Measurements from ENCODE around the gene EIF2B4.

- no peak for TF ChIP-seq CREB1 (IDR thresholded peaks at IDR 0.05)
- TF ChIP-seq ZNF274 (IDR thresholded peaks at IDR 0.05; ENCODE audit: borderline replicate concordance, extremely low read depth, low read length): no peak
- no peak for TF ChIP-seq POLR2A (IDR thresholded peaks at IDR 0.05; ENCODE audit: control extremely low read depth in 1 of 2, low read depth in 2 of 2, low read length in 2 of 2)
- TF ChIP-seq RAD21 (IDR thresholded peaks at IDR 0.05 in 1 of 2, conservative IDR thresholded peaks at IDR 0.05 in 1 of 2; ENCODE audit: low read depth in 2 of 2, low read length in 2 of 2): no peak
- no peak for TF ChIP-seq CBX5 (IDR thresholded peaks at IDR 0.05; ENCODE audit: low read depth, low read length)
- no peak for TF ChIP-seq SIN3A (conservative IDR thresholded peaks at IDR 0.05 in 1 of 2, IDR thresholded peaks at IDR 0.05 in 1 of 2; ENCODE audit: low read depth in 1 of 2, low read length in 2 of 2)
- no peak for TF ChIP-seq PHF8 (conservative IDR thresholded peaks at IDR 0.05; ENCODE audit: low read depth, low read length)
- TF ChIP-seq TAF1 (IDR thresholded peaks at IDR 0.05; ENCODE audit: low read depth, low read length): no peak
- TF ChIP-seq MAX (IDR thresholded peaks at IDR 0.05): no peak
- TF ChIP-seq YY1 (IDR thresholded peaks at IDR 0.05; ENCODE audit: low read depth, low read length): no peak
- no peak for TF ChIP-seq CTCF (IDR thresholded peaks at IDR 0.05; ENCODE audit: control extremely low read depth in 1 of 3, insufficient read depth in 1 of 3, low read depth in 1 of 3, low read length in 3 of 3)
- TF ChIP-seq EP300 (IDR thresholded peaks at IDR 0.05; ENCODE audit: borderline replicate concordance in 1 of 2, low read depth in 2 of 2, low read length in 2 of 2): no peak
- no peak for TF ChIP-seq POLR2AphosphoS5 (IDR thresholded peaks at IDR 0.05; ENCODE audit: low read depth, low read length)
These were observed 2.8 kb upstream of the EIF2B4 start for GRCh38 chr2:27372937-27373336.
